Activated naive CD8-positive, alpha-beta T cell treated with anti-CD3 and anti-CD28 coated beads, Interleukin-2, amount 50 U/mL, for 16 hours (primary cell): ENCODE measurements around the gene KSR1.
A peak's percentile ranks its signal among the peaks of the same experiment; 100 is the strongest.
"Not testable (repeated sequence)": the region's sequence is repeated elsewhere in the genome, so short reads cannot be mapped to it uniquely, and the experiment has no call there.

Experiments used
- DNase-seq: peaks from one replicate; pipeline ENCODE4 v3.0.0-alpha.2; 2020; ENCODE audit warnings: low read depth, low spot score

KSR1 gene

GRCh38 chr17:27453471-27453870 is 2.8 kb upstream of the KSR1 start:
- no peak for DNase-seq

GRCh38 chr17:27454089-27454488 is 2.2 kb upstream of the KSR1 start:
- no peak for DNase-seq

GRCh38 chr17:27455236-27455913 is 873 bp upstream of the KSR1 start:
- no peak for DNase-seq

GRCh38 chr17:27456681-27457359 is 572 bp downstream of the KSR1 start:
- DNase-seq: no peak

GRCh38 chr17:27457360-27457715 is 1.1 kb downstream of the KSR1 start:
- DNase-seq: no peak

- no peak for DNase-seq
These were observed 1.7 kb downstream of the KSR1 start for GRCh38 chr17:27457731-27458523.

- DNase-seq: no peak
These were observed 2.3 kb downstream of the KSR1 start for GRCh38 chr17:27458524-27458908.

- DNase-seq: no peak
These were observed 3.2 kb downstream of the KSR1 start for GRCh38 chr17:27459433-27459832.

- DNase-seq: no peak
These were observed 4.0 kb downstream of the KSR1 start for GRCh38 chr17:27460196-27460725.

GRCh38 chr17:27461192-27461859 is 5.1 kb downstream of the KSR1 start:
- no peak for DNase-seq

GRCh38 chr17:27462149-27462548 is 5.9 kb downstream of the KSR1 start:
- no peak for DNase-seq

- DNase-seq: no peak
These were observed 6.5 kb downstream of the KSR1 start for GRCh38 chr17:27462714-27463113.

- DNase-seq: no peak
These were observed 7.0 kb downstream of the KSR1 start for GRCh38 chr17:27463235-27463677.

GRCh38 chr17:27464019-27464418 is 7.8 kb downstream of the KSR1 start:
- DNase-seq: not testable (repeated sequence)

GRCh38 chr17:27464431-27464830 is 8.2 kb downstream of the KSR1 start:
- DNase-seq: no peak

- DNase-seq: not testable (repeated sequence)
These were observed 9.6 kb downstream of the KSR1 start for GRCh38 chr17:27465875-27466274.

GRCh38 chr17:27466376-27466742 is 10.1 kb downstream of the KSR1 start:
- no peak for DNase-seq

GRCh38 chr17:27466743-27467375 is 10.6 kb downstream of the KSR1 start:
- DNase-seq: peak; percentile 49

- no peak for DNase-seq
These were observed 13.0 kb downstream of the KSR1 start for GRCh38 chr17:27469256-27469655.

- DNase-seq: peak; percentile 68
These were observed 15.3 kb downstream of the KSR1 start for GRCh38 chr17:27471321-27472269.
